Transverse colon (tissue), 4 donors: ENCODE results near the gene POLD2. TPM values are rescaled to one million over a fixed set of nuclear protein-coding genes. Genes with fewer than 3 reads are reported as not detected.

Experiments used
- DNase-seq: peaks from one replicate; pipeline ENCODE4 v3.0.0-alpha.2; 2019
- H3K27ac ChIP-seq, 4 donors: fragments of 200-600 bp; sonication (generic); 2 replicates each; pipeline ENCODE4 v1.5.1; 2016 to 2018; ENCODE audit warnings: inconsistent platforms in 4 of 4
- H3K27me3 ChIP-seq: fragments of 200-600 bp; sonication (generic); 2 replicates; pipeline ENCODE4 v1.5.1; 2017; ENCODE audit warnings: inconsistent platforms
- H3K36me3 ChIP-seq, 4 donors: fragments of 200-600 bp; sonication (generic); 2 replicates each; pipeline ENCODE4 v1.5.1; 2017 to 2019; ENCODE audit warnings: inconsistent platforms in 4 of 4
- H3K4me1 ChIP-seq, 4 donors: fragments of 200-600 bp; sonication (generic); 2 replicates each; pipeline ENCODE4 v1.5.1; 2017 to 2020; ENCODE audit warnings: inconsistent platforms in 4 of 4
- H3K4me3 ChIP-seq, 4 donors: fragments of 200-600 bp; sonication (generic); 1 replicate in 1 of 4; 2 replicates in 3 of 4; pipeline versions ENCODE4 v1.5.1 to v1.6.1; 2017 to 2019; ENCODE audit warnings: inconsistent platforms in 4 of 4
- H3K9me3 ChIP-seq, 2 donors: fragments of 200-600 bp; sonication (generic); 2 replicates each; pipeline ENCODE4 v1.5.1; 2017 to 2019; ENCODE audit warnings: inconsistent platforms in 2 of 2
- CTCF ChIP-seq, 5 experiments: fragments of 200-600 bp in 3 of 5; fragments of 450-650 bp in 2 of 5; sonication (generic) in 3 of 5; IDR thresholded peaks; 1 replicate in 2 of 5; 2 replicates in 3 of 5; pipeline ENCODE4 v1.5.1; 2016 to 2017; ENCODE audit warnings: antibody characterized with exemption in 5 of 5, inconsistent platforms in 3 of 5, mild to moderate bottlenecking in 2 of 5, moderate library complexity in 1 of 5
- EP300 ChIP-seq: sonication (generic); formaldehyde crosslinking; IDR thresholded peaks from one replicate; pipeline ENCODE4 v1.6.1; 2017; ENCODE audit warnings: antibody characterized with exemption, low read depth
- POLR2A ChIP-seq: fragments of 450-650 bp; IDR thresholded peaks from one replicate; pipeline ENCODE4 v1.6.1; 2016; ENCODE audit warnings: antibody characterized with exemption, mild to moderate bottlenecking, moderate library complexity
- POLR2AphosphoS5 ChIP-seq, 3 donors: sonication (generic); formaldehyde crosslinking; IDR thresholded peaks; one replicate each; pipeline ENCODE4 v1.6.1; 2016; ENCODE audit warnings: antibody characterized with exemption in 3 of 3
- WGBS, 2 donors: methylation state at CpG; one replicate each; pipeline ENCODE4 v1.1.5; 2018; ENCODE audit warnings: low coverage in 1 of 2; 5-methylcytosine and 5-hydroxymethylcytosine counted together
- in situ Hi-C, 4 donors: fragments of 200-750 bp; cut with MboI; loops; one replicate each; pipeline versions ENCODE4 v1.15.0 to v1.15.1; 2017; ENCODE audit warnings: low sequenced_read_pairs in 3 of 4, low pct_ligation_motif_present in 1 of 4, low pct_unique_long_range_greater_than_20kb in 1 of 4
- intact Hi-C: fragments of 100-400 bp; cut with DNase I; formaldehyde crosslinking; loops from one replicate; pipeline ENCODE4 v1.15.1; 2023; ENCODE audit warnings: low total_unique reads
- small RNA-seq, 4 donors: library from RNA; depleted of rRNA; stranded (forward); fragments of <200 nt; gene quantifications; one replicate each; pipeline ENCODE3, GENCODE V24; 2016
- total RNA-seq, 4 donors: library from RNA; depleted of rRNA; stranded (reverse); fragments of >200 nt; gene quantifications; one replicate each; pipeline ENCODE4 v1.1.0, GENCODE V29; 2016

POLD2 gene
- total RNA-seq, 4 donors from 2014 or later = 20.1 to 32.7 (median 22.7) TPM

- Histone ChIP-seq H3K27ac (no peak overlapping the region), H3K36me3 (peaks cover 0 to 17% (median 5%) of the 10 kb centered on the region in 4 donors), H3K27me3 (no peaks in the 10 kb centered on the region), H3K4me3 (no peak overlapping the region), H3K9me3 (no peaks in the 10 kb centered on the region), H3K4me1 (peaks cover 16 to 20% (median 18%) of the 10 kb centered on the region in 4 donors)
- TF ChIP-seq POLR2AphosphoS5 (IDR thresholded peaks at IDR 0.05) (peak in 1 of 3 donors; percentile 26), EP300 (no peak), CTCF (IDR thresholded peaks at IDR 0.05) (no peak), POLR2A (peak; percentile 25)
- intact Hi-C loops = no loop called here
- in situ Hi-C loops = no loop called here
- 19% methylated on average over 19 of the region's 33 CpGs; no CpG with 5 or more reads in 1 of the 2 donors for WGBS, 2 donors
- DNase-seq = peak; percentile 13
These were observed 58.4 kb downstream of the POLD2 start for GRCh38 chr7:44064791-44065430.

Small RNAs within 50 kb of the gene (small RNA-seq; reads per million reads assigned to genes)
- gene RNA5SP230 = 0 reads per million in 4 donors

Other genes starting within 250 kb of the POLD2 start
- 10 to 100 TPM; 54.5 to 84.2 (median 58.2) TPM for gene URGCP, start 217.0 kb downstream of the POLD2 start, total RNA-seq
- gene UBE2D4, start 197.1 kb downstream of the POLD2 start, total RNA-seq = 10 to 100 TPM; 13.3 to 55.7 (median 15.5) TPM
- gene SPDYE1, start 125.7 kb downstream of the POLD2 start, total RNA-seq = not detected
- gene DBNL, start 78.8 kb downstream of the POLD2 start, total RNA-seq = 100 to 1,000 TPM in 3 of 4 donors, 10 to 100 TPM in 1; 97.5 to 184 (median 137) TPM
- gene PGAM2, start 58.0 kb downstream of the POLD2 start, total RNA-seq = 1 to 10 TPM in 1 of 4 donors, not detected in 3; 9.7 TPM
- gene POLM, start 41.0 kb downstream of the POLD2 start, total RNA-seq = 100 to 1,000 TPM in 2 of 4 donors, 10 to 100 TPM in 2; 54.3 to 340 (median 81.1) TPM
- gene AEBP1, start 19.2 kb downstream of the POLD2 start, total RNA-seq = 100 to 1,000 TPM in 1 of 4 donors, 10 to 100 TPM in 3; 33.9 to 151 (median 89.0) TPM
- not detected for gene MYL7, start 17.8 kb upstream of the POLD2 start, total RNA-seq
- under 1 TPM in 2 of 4 donors, not detected in 2; 0.16 to 0.96 TPM for gene GCK, start 65.9 kb upstream of the POLD2 start, total RNA-seq
- gene YKT6, start 77.4 kb upstream of the POLD2 start, total RNA-seq = 10 to 100 TPM; 46.6 to 80.1 (median 68.0) TPM
- gene CAMK2B, start 202.0 kb upstream of the POLD2 start, total RNA-seq = 1 to 10 TPM in 1 of 4 donors, under 1 TPM in 2, not detected in 1; 0.16 to 2.8 (median 0.27) TPM